ENCODE results near the gene ZNF473. TPM values are rescaled to one million over a fixed set of nuclear protein-coding genes. Genes with fewer than 3 reads are reported as not detected.
A peak's percentile ranks its signal among the peaks of the same experiment; 100 is the strongest.
"Not testable (repeated sequence)": the region's sequence is repeated elsewhere in the genome, so short reads cannot be mapped to it uniquely, and the experiment has no call there.

ZNF473 gene
- polyA plus RNA-seq, 1 donor = 6.7 TPM

GRCh38 chr19:50061650-50062049, 35.8 kb downstream of the ZNF473 start:
- DNase-seq = peak in 1 of 2 donors; percentile 35
- H3K4me1 ChIP-seq (ENCODE audit: control insufficient read depth, insufficient read depth, low read length) = no peaks in the 10 kb centered on the region
- H3K27ac ChIP-seq (ENCODE audit: low read length) = no peak overlapping the region
- H3K9me3 ChIP-seq (ENCODE audit: control insufficient read depth, low read depth, low read length) = peaks cover 13% of the 10 kb centered on the region
- WGBS (ENCODE audit: insufficient coverage, low lambda C conversion rate) = no CpG with 5 or more reads among the region's 5 CpGs
- H3K36me3 ChIP-seq (ENCODE audit: control insufficient read depth, insufficient read depth, low read length) = no peaks in the 10 kb centered on the region
- no peaks in the 10 kb centered on the region for H3K27me3 ChIP-seq (ENCODE audit: control insufficient read depth, insufficient read depth, low read length)
- H3K4me3 ChIP-seq (ENCODE audit: low read length) = no peak overlapping the region

GRCh38 chr19:50065938-50066337, 40.1 kb downstream of the ZNF473 start:
- Histone ChIP-seq H3K27me3 (ENCODE audit: control insufficient read depth, insufficient read depth, low read length) (no peaks in the 10 kb centered on the region), H3K27ac (ENCODE audit: low read length) (no peak overlapping the region), H3K4me1 (ENCODE audit: control insufficient read depth, insufficient read depth, low read length) (no peaks in the 10 kb centered on the region), H3K36me3 (ENCODE audit: control insufficient read depth, insufficient read depth, low read length) (no peaks in the 10 kb centered on the region), H3K9me3 (ENCODE audit: control insufficient read depth, low read depth, low read length) (no peaks in the 10 kb centered on the region), H3K4me3 (ENCODE audit: low read length) (no peak overlapping the region)
- WGBS (ENCODE audit: insufficient coverage, low lambda C conversion rate) = 90% methylated on average over 2 of the region's 10 CpGs
- DNase-seq = no peak

- no CpG with 5 or more reads among the region's 6 CpGs for WGBS (ENCODE audit: insufficient coverage, low lambda C conversion rate)
- H3K36me3 ChIP-seq (ENCODE audit: control insufficient read depth, insufficient read depth, low read length) = no peaks in the 10 kb centered on the region
- H3K4me3 ChIP-seq (ENCODE audit: low read length) = no peak overlapping the region
Measured at GRCh38 chr19:50067575-50067974, 41.8 kb downstream of the ZNF473 start.

GRCh38 chr19:50068382-50068781, 42.6 kb downstream of the ZNF473 start:
- not testable (repeated sequence) for H3K27me3 ChIP-seq (ENCODE audit: control insufficient read depth, insufficient read depth, low read length); H3K9me3 ChIP-seq (ENCODE audit: control insufficient read depth, low read depth, low read length); H3K36me3 ChIP-seq (ENCODE audit: control insufficient read depth, insufficient read depth, low read length); H3K4me3 ChIP-seq (ENCODE audit: low read length); H3K4me1 ChIP-seq (ENCODE audit: control insufficient read depth, insufficient read depth, low read length); DNase-seq; H3K27ac ChIP-seq (ENCODE audit: low read length)
- WGBS (ENCODE audit: insufficient coverage, low lambda C conversion rate) = no CpG with 5 or more reads among the region's 5 CpGs

More at GRCh38 chr19:50067575-50067974, 41.8 kb downstream of the ZNF473 start:
- no peaks in the 10 kb centered on the region for H3K9me3 ChIP-seq (ENCODE audit: control insufficient read depth, low read depth, low read length)
- no peak overlapping the region for H3K27ac ChIP-seq (ENCODE audit: low read length)
- no peaks in the 10 kb centered on the region for H3K27me3 ChIP-seq (ENCODE audit: control insufficient read depth, insufficient read depth, low read length)
- no peak for DNase-seq
- H3K4me1 ChIP-seq (ENCODE audit: control insufficient read depth, insufficient read depth, low read length) = no peaks in the 10 kb centered on the region

- H3K27ac ChIP-seq (ENCODE audit: low read length); H3K9me3 ChIP-seq (ENCODE audit: control insufficient read depth, low read depth, low read length); H3K36me3 ChIP-seq (ENCODE audit: control insufficient read depth, insufficient read depth, low read length); H3K27me3 ChIP-seq (ENCODE audit: control insufficient read depth, insufficient read depth, low read length); DNase-seq; H3K4me1 ChIP-seq (ENCODE audit: control insufficient read depth, insufficient read depth, low read length); H3K4me3 ChIP-seq (ENCODE audit: low read length): not testable (repeated sequence)
- no CpG with 5 or more reads among the region's 8 CpGs for WGBS (ENCODE audit: insufficient coverage, low lambda C conversion rate)
Measured at GRCh38 chr19:50075076-50075475, 49.3 kb downstream of the ZNF473 start.

- not testable (repeated sequence) for H3K27me3 ChIP-seq (ENCODE audit: control insufficient read depth, insufficient read depth, low read length); H3K27ac ChIP-seq (ENCODE audit: low read length); H3K9me3 ChIP-seq (ENCODE audit: control insufficient read depth, low read depth, low read length); DNase-seq; H3K4me1 ChIP-seq (ENCODE audit: control insufficient read depth, insufficient read depth, low read length); H3K4me3 ChIP-seq (ENCODE audit: low read length); H3K36me3 ChIP-seq (ENCODE audit: control insufficient read depth, insufficient read depth, low read length)
- no CpG with 5 or more reads among the region's 14 CpGs for WGBS (ENCODE audit: insufficient coverage, low lambda C conversion rate)
Measured at GRCh38 chr19:50075644-50076372, 50.0 kb downstream of the ZNF473 start.

- WGBS (ENCODE audit: insufficient coverage, low lambda C conversion rate) = no CpG with 5 or more reads among the region's 10 CpGs
- not testable (repeated sequence) for H3K4me1 ChIP-seq (ENCODE audit: control insufficient read depth, insufficient read depth, low read length); H3K27ac ChIP-seq (ENCODE audit: low read length); H3K9me3 ChIP-seq (ENCODE audit: control insufficient read depth, low read depth, low read length); H3K27me3 ChIP-seq (ENCODE audit: control insufficient read depth, insufficient read depth, low read length); DNase-seq; H3K4me3 ChIP-seq (ENCODE audit: low read length); H3K36me3 ChIP-seq (ENCODE audit: control insufficient read depth, insufficient read depth, low read length)
Measured at GRCh38 chr19:50076581-50077355, 51.0 kb downstream of the ZNF473 start.

GRCh38 chr19:50079014-50079413, 53.2 kb downstream of the ZNF473 start:
- not testable (repeated sequence) for DNase-seq; H3K4me1 ChIP-seq (ENCODE audit: control insufficient read depth, insufficient read depth, low read length); H3K4me3 ChIP-seq (ENCODE audit: low read length); H3K27me3 ChIP-seq (ENCODE audit: control insufficient read depth, insufficient read depth, low read length); H3K27ac ChIP-seq (ENCODE audit: low read length); H3K9me3 ChIP-seq (ENCODE audit: control insufficient read depth, low read depth, low read length); H3K36me3 ChIP-seq (ENCODE audit: control insufficient read depth, insufficient read depth, low read length)
- WGBS (ENCODE audit: insufficient coverage, low lambda C conversion rate) = no CpG with 5 or more reads among the region's 5 CpGs

- H3K36me3 ChIP-seq (ENCODE audit: control insufficient read depth, insufficient read depth, low read length); DNase-seq; H3K27ac ChIP-seq (ENCODE audit: low read length); H3K4me1 ChIP-seq (ENCODE audit: control insufficient read depth, insufficient read depth, low read length); H3K27me3 ChIP-seq (ENCODE audit: control insufficient read depth, insufficient read depth, low read length); H3K4me3 ChIP-seq (ENCODE audit: low read length); H3K9me3 ChIP-seq (ENCODE audit: control insufficient read depth, low read depth, low read length): not testable (repeated sequence)
- no CpG with 5 or more reads among the region's 2 CpGs for whole genome bisulfite sequencing (ENCODE audit: insufficient coverage, low lambda C conversion rate)
Measured at GRCh38 chr19:50084440-50084839, 58.6 kb downstream of the ZNF473 start.

GRCh38 chr19:50087153-50087552, 61.3 kb downstream of the ZNF473 start:
- not testable (repeated sequence) for H3K4me1 ChIP-seq (ENCODE audit: control insufficient read depth, insufficient read depth, low read length); H3K27me3 ChIP-seq (ENCODE audit: control insufficient read depth, insufficient read depth, low read length); DNase-seq; H3K36me3 ChIP-seq (ENCODE audit: control insufficient read depth, insufficient read depth, low read length); H3K4me3 ChIP-seq (ENCODE audit: low read length); H3K27ac ChIP-seq (ENCODE audit: low read length); H3K9me3 ChIP-seq (ENCODE audit: control insufficient read depth, low read depth, low read length)
- WGBS (ENCODE audit: insufficient coverage, low lambda C conversion rate) = no CpG with 5 or more reads among the region's 4 CpGs
